Lower leg skin (tissue), 4 donors: ENCODE results near the gene DLX4. TPM values are rescaled to one million over a fixed set of nuclear protein-coding genes. Genes with fewer than 3 reads are reported as not detected.

ENCODE experiments used
- DNase-seq, 2 donors: peaks; one replicate each; pipeline ENCODE4 v3.0.0-alpha.2; 2019; ENCODE audit warnings: low spot score in 2 of 2
- H3K4me3 ChIP-seq: fragments of 200-600 bp; sonication (generic); 2 replicates; pipeline ENCODE4 v1.5.1; 2017; ENCODE audit warnings: mild to moderate bottlenecking, low read depth; ENCODE audit not compliant: poor library complexity, severe bottlenecking
- CTCF ChIP-seq, 3 donors: fragments of 450-650 bp; IDR thresholded peaks; one replicate each; pipeline ENCODE4 v1.5.1; 2016; ENCODE audit warnings: antibody characterized with exemption in 3 of 3, mild to moderate bottlenecking in 3 of 3, moderate library complexity in 2 of 3
- POLR2A ChIP-seq, 2 donors: fragments of 450-650 bp; IDR thresholded peaks; one replicate each; pipeline ENCODE4 v1.6.1; 2016 to 2017; ENCODE audit warnings: antibody characterized with exemption in 2 of 2, mild to moderate bottlenecking in 1 of 2, moderate library complexity in 1 of 2
- WGBS, 2 donors: methylation state at CpG; one replicate each; pipeline ENCODE4 v1.1.5; 2018; 5-methylcytosine and 5-hydroxymethylcytosine counted together
- intact Hi-C: fragments of 100-400 bp; cut with DNase I; formaldehyde crosslinking; loops from one replicate; pipeline ENCODE4 v1.15.0; 2023; ENCODE audit warnings: low total_unique reads
- total RNA-seq, 4 donors: library from RNA; depleted of rRNA; stranded (reverse); fragments of >200 nt; gene quantifications; one replicate each; pipeline ENCODE4 v1.1.0, GENCODE V29; 2016

DLX4 gene
- total RNA-seq, 4 donors from 2014 or later: 1.9 to 3.3 (median 2.5) TPM

- peak overlapping the region; percentile 30 for H3K4me3 ChIP-seq
- 3% methylated on average over 50 of the region's 50 CpGs for WGBS, 2 donors
- peak in 1 of 2 donors; percentile 86 for DNase-seq
- intact Hi-C loops: loop anchor here (5.0 kb wide), 4 partner anchors 42 to 422 kb away; no protein-coding TSS in a partner anchor
- no peak for TF ChIP-seq POLR2A (IDR thresholded peaks at IDR 0.05)
Observed at GRCh38 chr17:49994085-49995054, 25.4 kb downstream of the DLX4 start.

GRCh38 chr17:49995055-49995738 lies 26.2 kb downstream of the DLX4 start, which contains the start of gene DLX3:
TSS of gene DLX3 (minus strand) at chr17:49995224. CDS start at chr17:49994998, 226 bp downstream.
- H3K4me3 ChIP-seq: peak within 1 kb of the TSS; percentile 30
- 2 to 4% methylated on average over 25 to 28 of the region's 29 CpGs for WGBS, 2 donors
- TF ChIP-seq POLR2A (IDR thresholded peaks at IDR 0.05) (no peak), CTCF (IDR thresholded peaks at IDR 0.05) (no peak)
- intact Hi-C loops: loop anchor here (5.0 kb wide), 3 partner anchors 113 to 423 kb away; no protein-coding TSS in a partner anchor
- DNase-seq: peak; percentile 76 to 95

- DNase-seq: peak in 1 of 2 donors; percentile 78
- H3K4me3 ChIP-seq: no peak overlapping the region
- intact Hi-C loops: loop anchor here (5.0 kb wide), 3 partner anchors 114 to 424 kb away; no protein-coding TSS in a partner anchor
- TF ChIP-seq POLR2A (IDR thresholded peaks at IDR 0.05) (no peak), CTCF (IDR thresholded peaks at IDR 0.05) (no peak)
- 40 to 41% methylated on average over 7 of the region's 7 CpGs for WGBS, 2 donors
Observed at GRCh38 chr17:49996121-49996494, 27.1 kb downstream of the DLX4 start.

- 0 to 2% methylated on average over 26 to 48 of the region's 58 CpGs for WGBS, 2 donors
- peak in 1 of 2 donors; percentile 92 for DNase-seq
- intact Hi-C loops: loop anchor here (5.0 kb wide), 3 partner anchors 114 to 424 kb away; no protein-coding TSS in a partner anchor
- no peak overlapping the region for H3K4me3 ChIP-seq
- peak in 1 of 3 donors; percentile 82 for TF ChIP-seq CTCF (IDR thresholded peaks at IDR 0.05)
- TF ChIP-seq POLR2A (IDR thresholded peaks at IDR 0.05): no peak
Observed at GRCh38 chr17:49996495-49997300, 27.7 kb downstream of the DLX4 start.

- WGBS, 2 donors: 8 to 17% methylated on average over 6 of the region's 6 CpGs
- DNase-seq: no peak
- TF ChIP-seq CTCF (IDR thresholded peaks at IDR 0.05) (no peak), POLR2A (IDR thresholded peaks at IDR 0.05) (no peak)
- intact Hi-C loops: loop anchor here (5.0 kb wide), 3 partner anchors 115 to 425 kb away; no protein-coding TSS in a partner anchor
- no peak overlapping the region for H3K4me3 ChIP-seq
Observed at GRCh38 chr17:49997301-49997650, 28.3 kb downstream of the DLX4 start.
